ENCODE measurements around the gene RORB.

The RORB gene

GRCh38 chr9:74736646-74737045, 239.5 kb downstream of the RORB start:
- CTCF ChIA-PET = no interaction called here
- TF ChIP-seq CTCF (IDR thresholded peaks at IDR 0.05; ENCODE audit: control extremely low read depth, extremely low read depth, low read depth, missing control alignments) = no peak
- POLR2A ChIA-PET = no interaction called here
- no peak for DNase-seq (ENCODE audit: extremely low spot score)

GRCh38 chr9:74742191-74742790, 245.2 kb downstream of the RORB start:
- POLR2A ChIA-PET = no interaction called here
- CTCF ChIA-PET = interaction anchor here (0.9 to 1.3 kb wide), 2 partner anchors 9 to 14 kb away, joined by 3 to 9 read pairs; no protein-coding TSS in a partner anchor
- TF ChIP-seq CTCF (IDR thresholded peaks at IDR 0.05; ENCODE audit: control extremely low read depth, extremely low read depth, low read depth, missing control alignments) = no peak
- DNase-seq (ENCODE audit: extremely low spot score) = no peak
